ENCODE results near the gene PLXNC1.

The PLXNC1 gene

DNA sequence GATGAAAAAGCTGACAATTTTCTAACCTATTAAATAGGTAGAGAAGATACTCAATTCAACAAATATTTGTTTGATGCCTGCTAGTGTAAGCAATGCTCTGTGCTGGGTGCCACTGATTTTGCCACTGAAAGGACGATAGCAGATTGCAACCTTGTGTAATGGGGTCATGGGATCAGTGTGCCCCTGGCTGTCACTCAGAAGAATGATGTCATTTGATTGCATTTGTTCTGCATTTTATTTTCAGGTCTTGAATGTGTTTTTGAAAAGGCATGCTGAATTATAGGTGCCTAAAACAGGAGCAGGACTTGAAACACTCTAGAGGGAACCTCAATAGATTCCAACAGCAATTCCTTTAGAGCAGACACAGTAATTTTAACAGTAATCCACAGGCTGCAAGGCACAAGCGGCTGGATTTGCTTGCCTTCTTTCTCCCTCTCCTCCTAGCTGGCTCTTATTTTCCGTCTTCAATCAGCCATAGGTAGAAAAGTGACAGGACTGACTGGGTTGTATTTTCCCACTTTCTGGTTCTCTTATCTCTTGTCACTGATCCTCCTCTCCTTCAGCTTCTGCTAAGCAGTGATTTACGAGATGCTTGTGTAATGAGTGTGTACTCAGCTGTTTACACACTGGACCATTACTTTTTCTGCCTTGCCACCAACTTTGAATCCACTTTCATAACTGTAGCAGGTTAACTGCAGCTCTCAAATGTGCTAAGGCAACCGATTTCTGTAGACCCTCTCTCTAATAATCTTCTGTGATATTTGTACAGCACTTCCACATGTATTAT, 4.1 kb downstream of the PLXNC1 start:
- DNase-seq (ENCODE audit: low read depth), result no peak
- H3K4me3 ChIP-seq (ENCODE audit: low read depth, low read length), result no peak overlapping the region

DNA sequence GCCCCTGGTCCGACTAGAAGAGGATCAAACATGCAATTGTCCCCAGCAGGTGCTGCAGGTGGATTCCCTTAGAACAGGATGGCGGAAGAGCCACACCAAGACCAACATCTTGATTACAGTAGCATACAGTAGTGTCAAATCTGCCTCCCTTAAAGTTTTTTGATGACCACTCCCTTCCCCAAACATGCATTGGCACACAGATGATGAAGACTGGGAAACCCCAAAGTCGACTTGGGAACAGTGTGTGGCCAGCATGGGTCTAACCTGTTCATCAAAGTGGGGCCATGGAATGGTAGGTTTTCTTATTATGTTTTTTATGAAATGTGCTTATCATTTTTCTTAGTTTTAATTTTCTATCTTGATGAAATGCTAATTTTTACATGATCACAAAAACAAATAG, 8.8 kb downstream of the PLXNC1 start:
- no peak overlapping the region for H3K4me3 ChIP-seq (ENCODE audit: low read depth, low read length)
- DNase-seq (ENCODE audit: low read depth), result no peak

DNA sequence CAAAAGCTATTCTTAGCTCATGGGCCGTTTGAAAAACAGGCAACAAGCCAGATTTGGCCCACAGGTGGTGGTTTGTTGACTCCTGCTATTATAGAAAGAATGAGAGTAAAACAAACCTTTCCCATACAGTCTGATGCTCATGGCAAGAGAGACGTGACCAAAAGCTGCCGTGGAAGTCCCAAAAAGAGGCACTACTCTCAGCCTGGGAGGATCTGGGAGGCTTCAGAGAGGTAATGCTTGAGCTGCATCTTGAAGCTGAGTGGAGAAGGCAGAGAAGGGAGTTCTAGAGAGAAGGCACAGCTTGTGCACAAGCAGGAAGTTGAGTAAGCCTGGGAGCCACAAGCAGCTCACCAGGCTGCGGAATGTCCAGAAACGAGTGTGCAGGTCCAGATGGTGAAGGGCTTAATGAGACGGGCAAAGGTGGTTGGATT, 9.6 kb downstream of the PLXNC1 start:
- H3K4me3 ChIP-seq (ENCODE audit: low read depth, low read length), result no peak overlapping the region
- no peak for DNase-seq (ENCODE audit: low read depth)

DNA sequence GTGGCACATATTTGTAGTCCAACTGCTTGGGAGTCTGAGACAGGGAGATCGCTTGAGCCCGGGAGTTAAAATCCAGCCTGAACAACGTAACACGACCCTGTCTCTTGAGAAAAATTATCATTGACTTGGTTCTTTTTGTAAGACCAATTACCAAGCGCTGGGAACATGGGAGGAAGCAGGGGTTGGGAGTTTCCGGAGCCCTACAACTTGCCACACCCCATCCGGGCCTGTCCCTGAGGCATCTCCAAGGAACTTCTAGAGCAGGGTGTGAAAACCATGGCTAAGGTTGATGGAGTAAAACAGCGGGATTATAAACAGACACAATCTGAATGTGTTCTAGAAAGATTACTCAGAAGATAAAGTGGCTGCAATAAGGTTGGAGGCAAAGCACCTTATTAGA, 10.3 kb downstream of the PLXNC1 start:
- no peak overlapping the region for H3K4me3 ChIP-seq (ENCODE audit: low read depth, low read length)
- DNase-seq (ENCODE audit: low read depth), result no peak

DNA sequence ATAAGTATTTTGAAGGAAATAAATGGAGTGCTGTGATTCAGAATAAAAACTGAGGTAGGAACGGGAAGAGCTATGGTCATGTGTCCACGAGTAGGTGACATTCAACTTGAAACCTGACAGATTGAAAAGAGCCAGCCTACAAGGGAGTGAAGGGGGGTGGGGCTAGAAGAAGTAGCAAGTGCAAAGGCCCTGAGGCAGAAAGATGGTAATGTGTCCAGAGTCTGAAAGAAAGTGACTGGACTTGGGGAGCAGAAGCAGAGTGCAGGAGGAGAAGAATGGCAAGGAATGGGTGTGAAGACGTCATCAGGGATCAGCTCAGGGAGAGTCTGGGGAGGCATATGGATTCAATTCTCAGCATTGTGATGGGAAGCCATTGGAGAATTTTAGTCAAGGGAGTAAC, 13.7 kb downstream of the PLXNC1 start:
- H3K4me3 ChIP-seq (ENCODE audit: low read depth, low read length), result no peak overlapping the region
- no peak for DNase-seq (ENCODE audit: low read depth)

DNA sequence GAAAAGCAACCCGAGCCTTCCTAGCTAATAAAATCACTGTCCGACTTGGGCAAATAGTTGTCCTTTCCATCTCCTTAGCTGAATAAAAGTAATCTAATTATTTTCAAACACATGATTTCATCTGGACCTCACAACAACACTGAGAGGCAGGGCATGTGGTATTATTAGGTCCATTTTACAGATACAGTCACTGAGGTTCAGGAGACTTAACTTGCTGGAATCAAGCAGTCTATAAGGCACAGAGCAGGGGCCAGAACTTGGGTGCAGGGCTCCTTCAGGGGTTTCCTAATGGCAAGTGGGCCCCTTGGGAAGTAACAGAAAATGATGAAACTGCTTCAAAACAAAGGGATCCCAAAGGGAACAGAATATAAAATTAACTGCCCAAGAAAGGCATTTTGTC, 15.5 kb downstream of the PLXNC1 start:
- no peak for DNase-seq (ENCODE audit: low read depth)
- no peak overlapping the region for H3K4me3 ChIP-seq (ENCODE audit: low read depth, low read length)

DNA sequence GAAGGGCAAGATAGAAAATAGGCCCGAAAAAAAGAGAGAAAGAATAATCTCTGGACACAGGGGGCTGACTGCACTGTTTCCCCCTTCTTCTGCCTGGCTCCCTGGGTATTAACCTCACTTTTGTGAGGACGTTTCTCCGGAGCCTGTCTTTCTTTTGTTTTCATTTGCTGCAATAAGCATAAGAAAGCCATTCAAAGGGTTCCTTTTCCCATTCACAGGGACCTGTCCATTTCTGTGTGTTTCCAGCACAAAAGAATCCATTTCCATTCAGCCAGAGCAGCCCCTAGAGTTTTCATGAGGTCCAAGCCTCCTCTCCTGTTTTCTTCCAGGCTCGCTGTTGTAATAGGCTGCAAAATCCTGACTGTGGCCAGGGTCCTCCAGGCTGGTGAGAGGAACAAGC, 16.8 kb downstream of the PLXNC1 start:
- H3K4me3 ChIP-seq (ENCODE audit: low read depth, low read length), result no peak overlapping the region
- DNase-seq (ENCODE audit: low read depth), result no peak

DNA sequence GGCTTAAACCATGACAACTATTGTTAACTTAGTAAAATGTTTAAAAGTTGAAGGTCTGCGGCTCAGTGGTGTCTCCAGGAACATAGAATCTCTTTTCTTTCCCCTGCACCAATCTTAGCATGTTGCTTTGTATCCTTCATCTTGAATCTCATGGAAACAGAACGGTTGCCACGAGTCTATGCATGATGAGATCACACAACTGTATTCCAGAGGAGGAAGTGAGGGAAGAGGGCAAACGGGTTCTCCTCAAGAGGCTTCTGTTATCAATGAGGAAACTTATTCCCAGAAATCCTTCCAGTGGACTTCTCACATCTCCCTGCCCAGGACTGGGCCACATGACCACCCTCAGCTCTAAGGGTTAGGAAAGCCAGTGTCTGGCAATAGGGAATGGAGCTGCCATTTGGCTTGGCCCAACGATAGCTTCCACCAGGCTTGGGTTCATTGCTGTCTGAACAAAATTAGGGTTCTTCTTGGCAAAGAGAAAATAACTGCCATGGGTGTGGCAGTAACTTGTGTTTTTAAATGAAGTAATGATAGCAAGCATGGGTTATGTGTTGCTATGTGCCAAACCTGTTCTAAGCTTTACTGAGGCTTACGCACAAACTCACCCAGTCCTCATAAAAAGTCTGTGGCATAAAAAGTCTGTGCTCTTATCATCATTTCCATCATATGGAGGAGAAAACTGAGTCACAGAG, 17.4 kb downstream of the PLXNC1 start:
- no peak for DNase-seq (ENCODE audit: low read depth)
- H3K4me3 ChIP-seq (ENCODE audit: low read depth, low read length), result no peak overlapping the region

DNA sequence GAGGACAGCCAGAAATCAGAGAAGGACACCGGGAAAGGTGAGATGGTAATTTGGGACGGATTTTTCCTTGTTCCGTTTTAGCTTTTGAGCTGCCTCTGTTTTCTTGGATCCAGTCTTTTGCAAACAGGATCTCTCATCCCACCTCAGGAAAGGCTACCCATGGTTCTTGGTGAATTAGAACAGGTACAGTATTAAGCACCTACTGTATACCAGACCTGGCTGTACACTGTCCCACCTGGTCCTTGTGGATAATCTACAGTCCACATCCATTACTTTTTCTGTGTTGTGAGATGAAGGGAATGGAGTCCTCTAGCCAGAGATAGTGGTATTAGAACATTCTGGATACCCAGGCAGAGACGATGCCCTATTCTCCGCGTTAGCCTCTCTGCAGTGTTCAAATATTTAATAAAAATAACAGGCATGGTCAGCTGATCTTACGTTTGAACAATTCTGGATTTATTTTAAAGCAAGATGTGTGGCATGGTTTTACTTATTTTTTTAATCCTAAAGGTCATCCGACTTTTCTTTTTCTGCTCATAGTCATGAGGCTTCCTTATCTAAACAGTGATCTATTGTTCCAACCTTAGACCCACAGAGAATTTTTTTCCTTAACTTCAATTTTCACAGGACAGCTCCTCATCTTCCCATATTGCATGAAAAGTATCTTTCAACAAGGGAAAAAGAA, 18.8 kb downstream of the PLXNC1 start:
- no peak for DNase-seq (ENCODE audit: low read depth)
- no peak overlapping the region for H3K4me3 ChIP-seq (ENCODE audit: low read depth, low read length)

DNA sequence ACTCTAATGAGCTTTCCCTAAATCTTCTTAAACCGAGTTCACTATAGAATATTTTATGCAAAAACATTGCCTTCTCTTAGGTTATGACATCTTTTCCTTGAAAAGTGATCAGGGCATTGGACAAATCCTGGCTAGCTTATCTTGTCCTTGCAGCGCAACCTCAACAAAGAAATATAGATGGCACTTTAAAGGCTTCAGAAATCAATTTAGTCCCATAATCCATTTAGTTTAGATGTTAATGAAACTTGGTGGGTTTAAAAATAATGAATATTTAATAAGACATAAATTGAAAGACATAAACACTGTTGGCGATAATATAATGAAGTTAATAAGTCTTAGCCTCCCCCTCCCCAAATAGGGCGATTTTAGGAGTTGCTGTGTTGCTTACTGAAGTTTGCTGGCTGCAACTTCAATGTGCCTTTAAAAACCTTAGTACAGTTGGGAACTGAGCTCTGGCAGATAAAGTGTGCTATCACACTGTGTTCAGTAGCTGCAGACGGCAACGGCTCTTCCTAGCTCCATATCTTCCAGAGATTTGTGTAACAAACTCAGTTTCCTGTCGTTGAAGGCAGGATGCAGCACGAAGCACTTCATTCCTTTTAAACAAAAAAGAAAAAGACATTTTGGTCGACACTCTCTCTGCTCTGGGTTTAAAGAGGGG, 19.5 kb downstream of the PLXNC1 start:
- no peak overlapping the region for H3K4me3 ChIP-seq (ENCODE audit: low read depth, low read length)
- no peak for DNase-seq (ENCODE audit: low read depth)

DNA sequence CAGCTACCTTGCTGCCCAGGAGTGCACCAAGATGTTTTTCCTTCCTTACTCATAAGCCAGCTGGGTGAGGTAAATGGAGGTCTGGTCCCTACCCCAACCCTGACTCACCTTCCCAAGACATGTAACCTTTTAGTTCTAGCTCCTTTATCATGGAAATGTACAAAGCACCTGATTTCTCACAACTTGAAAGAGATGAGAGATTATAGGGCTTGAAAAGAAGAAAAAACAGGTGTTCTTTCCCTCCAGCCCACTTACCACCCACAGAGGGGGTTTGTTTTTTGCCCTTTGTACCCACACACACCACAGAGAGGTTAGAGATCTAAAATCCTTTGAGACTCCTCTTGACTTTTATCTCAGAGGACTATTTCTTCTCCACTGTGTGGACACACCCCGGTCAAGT, 21.1 kb downstream of the PLXNC1 start:
- no peak for DNase-seq (ENCODE audit: low read depth)
- H3K4me3 ChIP-seq (ENCODE audit: low read depth, low read length), result no peak overlapping the region

DNA sequence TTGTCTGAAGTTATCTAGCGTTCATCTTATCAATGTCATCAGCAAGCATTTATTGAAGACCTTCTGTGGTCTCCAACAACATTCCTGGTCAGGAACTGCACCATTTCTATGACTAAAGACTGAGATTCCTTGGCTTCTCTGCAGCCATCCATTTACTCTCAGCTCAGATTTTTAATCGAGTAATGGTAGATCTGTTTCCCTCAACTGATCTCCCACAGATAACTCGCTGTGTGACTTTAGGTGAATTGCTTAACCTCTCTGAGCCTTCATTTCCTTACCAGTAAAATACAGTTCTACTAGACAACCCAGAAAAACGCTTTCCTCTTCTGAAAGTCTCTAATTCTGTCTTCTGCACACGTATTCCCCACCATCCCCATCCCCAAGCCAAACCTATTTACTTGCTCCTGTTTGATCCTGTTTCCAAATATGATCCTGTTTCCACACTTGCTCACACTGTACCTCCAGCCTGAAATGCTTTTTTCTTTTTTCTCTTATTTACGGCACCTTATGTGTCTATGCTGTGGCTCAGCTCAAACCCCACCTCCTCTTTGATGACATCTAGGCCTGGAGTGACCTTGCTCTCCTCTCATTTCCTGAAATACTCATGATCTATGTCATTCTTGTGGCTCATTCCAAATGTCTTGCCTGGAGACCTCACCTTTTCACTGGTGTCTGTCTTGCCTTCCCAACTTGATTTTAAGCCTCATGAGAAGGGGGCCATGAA, 21.8 kb downstream of the PLXNC1 start:
- DNase-seq (ENCODE audit: low read depth), result no peak
- no peak overlapping the region for H3K4me3 ChIP-seq (ENCODE audit: low read depth, low read length)

DNA sequence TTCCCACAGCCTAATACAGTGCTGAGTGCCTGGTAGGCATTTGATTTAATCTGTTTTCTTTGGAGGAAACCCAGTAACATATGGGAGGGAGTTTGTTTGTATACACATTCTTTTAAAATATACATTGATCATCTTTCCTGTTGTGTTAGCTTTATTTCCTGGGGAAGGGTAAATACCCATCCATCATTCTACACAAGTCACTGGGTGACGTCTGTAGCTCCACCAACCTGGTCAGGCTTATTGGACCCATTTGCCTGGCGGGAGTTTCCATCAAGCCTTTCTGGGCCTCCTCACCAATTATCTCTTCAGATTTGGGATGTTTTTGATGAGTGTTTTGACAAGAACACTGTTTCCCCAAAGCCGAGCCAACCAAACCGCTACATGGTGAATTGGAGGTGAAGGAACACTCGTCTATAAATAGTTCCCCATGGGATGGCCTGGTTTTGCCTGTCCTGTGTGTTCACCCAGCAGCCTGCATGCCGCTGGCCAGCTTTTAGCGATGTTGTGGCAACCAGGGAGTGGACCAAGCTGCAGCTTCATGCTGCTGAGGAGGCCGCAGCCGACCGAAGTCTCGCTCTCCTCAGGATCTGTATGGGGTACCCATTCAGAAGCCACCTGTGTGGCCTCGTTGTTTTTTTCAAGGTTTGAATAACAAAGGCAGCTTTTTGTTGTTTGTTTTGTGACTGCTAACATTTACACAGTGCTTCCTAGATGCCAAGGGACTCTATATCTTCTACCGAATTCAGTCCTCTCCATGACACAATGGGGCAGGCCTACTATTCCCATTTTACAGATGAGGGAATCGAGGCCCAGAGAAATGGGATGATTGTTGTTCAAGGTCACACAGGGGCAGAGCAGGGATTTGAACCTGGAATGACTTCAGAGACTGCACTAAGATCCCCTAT, 22.6 kb downstream of the PLXNC1 start:
- H3K4me3 ChIP-seq (ENCODE audit: low read depth, low read length), result no peak overlapping the region
- no peak for DNase-seq (ENCODE audit: low read depth)

DNA sequence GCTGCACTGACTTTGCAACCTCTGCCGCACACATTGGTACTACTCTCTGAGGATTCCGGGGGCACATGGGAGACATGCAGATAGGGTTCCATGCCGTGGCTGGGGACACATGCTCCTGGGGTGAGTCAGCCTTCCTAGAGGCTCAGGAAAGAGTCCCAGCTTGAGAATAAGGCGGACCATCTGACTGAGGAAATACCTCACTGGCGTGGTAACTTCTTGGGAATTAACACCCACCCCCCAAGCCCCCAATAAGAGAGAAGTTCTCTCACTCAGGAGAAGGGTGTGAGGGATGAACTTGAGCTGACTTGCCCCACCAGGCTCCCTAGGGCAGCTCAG, 23.2 kb downstream of the PLXNC1 start:
- H3K4me3 ChIP-seq (ENCODE audit: low read depth, low read length), result no peak overlapping the region
- peak; percentile 28 for DNase-seq (ENCODE audit: low read depth)

DNA sequence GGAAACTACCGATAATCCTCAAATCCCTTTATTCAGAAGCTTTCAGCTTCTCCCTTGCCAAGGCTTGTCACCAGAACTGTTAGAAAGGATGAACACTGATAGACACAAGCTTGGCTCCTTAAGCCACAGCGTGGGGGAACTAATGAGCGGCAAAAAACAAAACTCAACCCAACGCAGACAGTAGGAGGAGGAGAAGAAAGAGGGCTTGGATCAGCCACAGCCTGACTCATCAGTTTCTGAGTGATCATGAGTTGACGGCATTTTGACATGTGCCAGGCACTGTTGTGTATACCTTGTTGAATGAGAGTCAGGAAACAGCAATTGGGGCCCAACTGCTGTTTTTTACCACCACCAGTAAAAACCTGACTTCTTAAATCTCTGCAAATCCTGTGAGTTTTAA, 23.7 kb downstream of the PLXNC1 start:
- peak; percentile 68 for DNase-seq (ENCODE audit: low read depth)

DNA sequence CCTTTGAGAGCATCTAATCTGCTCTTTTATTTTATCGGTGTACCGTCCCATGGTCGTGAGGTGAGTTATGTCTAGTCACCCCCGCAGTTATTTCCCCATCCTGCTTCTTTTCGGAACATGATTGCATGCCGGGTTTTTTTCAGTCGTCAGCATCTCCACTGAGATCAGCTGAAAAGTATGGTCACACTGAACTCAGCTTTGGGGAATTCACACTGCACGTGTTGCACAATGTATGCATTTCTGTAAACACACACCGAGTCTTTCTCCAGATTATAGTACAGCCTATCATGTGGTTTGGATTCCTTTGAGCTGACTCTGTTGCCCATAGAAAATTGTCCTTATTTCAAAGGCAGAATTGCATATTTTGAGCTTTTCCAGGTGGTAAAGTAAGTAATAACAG, 24.6 kb downstream of the PLXNC1 start:
- no peak overlapping the region for H3K4me3 ChIP-seq (ENCODE audit: low read depth, low read length)
- DNase-seq (ENCODE audit: low read depth), result peak; percentile 98

More for the DNA sequence above, 23.7 kb downstream of the PLXNC1 start:
- no peak overlapping the region for H3K4me3 ChIP-seq (ENCODE audit: low read depth, low read length)

DNA sequence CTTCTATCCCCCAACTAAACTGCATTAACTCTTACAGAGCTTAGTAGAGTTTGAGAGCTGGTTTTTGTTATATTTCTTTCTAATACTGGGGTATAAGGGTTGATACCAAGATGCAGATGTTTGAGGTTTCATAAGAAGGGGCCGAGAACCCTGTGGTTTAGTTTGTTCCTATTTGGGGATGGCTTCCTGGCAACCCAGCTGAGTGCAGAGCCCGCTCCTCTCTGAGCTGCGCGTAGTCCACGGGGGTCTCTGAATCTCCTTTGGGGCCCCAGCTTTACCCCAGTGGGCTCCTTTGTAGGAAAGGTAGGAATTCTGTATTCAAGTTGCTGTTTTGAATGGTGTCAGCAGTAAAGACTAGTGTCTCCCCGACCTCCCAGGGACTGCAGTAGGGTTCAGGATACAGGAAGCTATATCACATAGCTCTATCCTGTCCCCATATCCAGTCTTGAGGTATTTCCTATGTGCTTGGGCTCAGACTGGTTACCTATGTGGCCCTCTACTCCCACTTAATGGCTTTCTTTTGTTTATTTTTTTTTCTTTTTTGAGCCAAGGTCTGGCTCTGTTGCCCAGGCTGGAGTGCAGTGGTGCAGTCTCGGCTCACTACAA, 25.4 kb downstream of the PLXNC1 start:
- H3K4me3 ChIP-seq (ENCODE audit: low read depth, low read length), result no peak overlapping the region
- DNase-seq (ENCODE audit: low read depth), result no peak

DNA sequence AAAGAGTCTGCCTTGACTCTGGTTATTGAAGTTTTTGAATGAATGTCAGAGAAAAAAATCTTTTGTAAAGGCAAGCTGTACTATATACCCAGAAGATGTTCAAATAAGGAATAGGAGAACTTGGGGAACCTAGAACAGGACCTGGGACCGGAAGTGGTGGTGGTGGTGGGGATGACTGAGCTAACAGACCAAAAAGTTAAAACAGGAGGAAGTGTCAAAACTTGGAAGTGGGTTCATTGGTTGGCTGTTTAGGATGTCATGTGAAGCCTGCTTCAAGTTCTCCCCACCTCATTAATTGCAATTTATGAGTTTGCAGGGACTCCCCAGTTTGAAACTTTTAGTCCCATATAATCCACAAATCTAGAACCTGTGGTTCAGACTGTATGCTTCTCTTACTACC, 26.2 kb downstream of the PLXNC1 start:
- DNase-seq (ENCODE audit: low read depth), result no peak
- no peak overlapping the region for H3K4me3 ChIP-seq (ENCODE audit: low read depth, low read length)

All from skeletal muscle cell (primary cell).